Neutrophil (primary cell): Measurements from ENCODE around the gene SNAI1.

ENCODE experiments used
- H3K27ac ChIP-seq: fragments of 200-600 bp; sonication (generic); 2 replicates; pipeline ENCODE4 v1.5.1; 2016; ENCODE audit warnings: mild to moderate bottlenecking, moderate library complexity
- H3K27me3 ChIP-seq: fragments of 200-600 bp; sonication (generic); 2 replicates; pipeline ENCODE4 v1.6.0; 2016; ENCODE audit warnings: mild to moderate bottlenecking
- H3K36me3 ChIP-seq: fragments of 200-600 bp; sonication (generic); 2 replicates; pipeline ENCODE4 v1.5.1; 2017
- H3K4me1 ChIP-seq, 2 experiments: fragments of 200-600 bp in 1 of 2; sonication (generic) in 1 of 2; 1 replicate in 1 of 2; 2 replicates in 1 of 2; pipeline versions ENCODE4 v1.5.1 to v1.6.1; 2013 to 2016; ENCODE audit warnings: low read depth in 1 of 2, low read length in 1 of 2, mild to moderate bottlenecking in 1 of 2, moderate library complexity in 1 of 2; ENCODE audit not compliant: control insufficient read depth in 1 of 2, insufficient read depth in 1 of 2
- H3K4me3 ChIP-seq, 2 experiments: fragments of 200-600 bp in 1 of 2; sonication (generic) in 1 of 2; 1 replicate in 1 of 2; 2 replicates in 1 of 2; pipeline ENCODE4 v1.5.1; 2013 to 2016; ENCODE audit warnings: low read depth in 1 of 2, low read length in 1 of 2, mild to moderate bottlenecking in 1 of 2, moderate library complexity in 1 of 2
- H3K9me3 ChIP-seq: fragments of 200-600 bp; sonication (generic); 2 replicates; pipeline ENCODE4 v1.5.1; 2016
- TF ChIP-seq, protein P1 (sequence below): fragments of 200-600 bp; sonication (generic); IDR thresholded peaks from 2 replicates; pipeline ENCODE4 v1.5.1; 2016; ENCODE audit warnings: antibody characterized with exemption

Gene SNAI1

DNA sequence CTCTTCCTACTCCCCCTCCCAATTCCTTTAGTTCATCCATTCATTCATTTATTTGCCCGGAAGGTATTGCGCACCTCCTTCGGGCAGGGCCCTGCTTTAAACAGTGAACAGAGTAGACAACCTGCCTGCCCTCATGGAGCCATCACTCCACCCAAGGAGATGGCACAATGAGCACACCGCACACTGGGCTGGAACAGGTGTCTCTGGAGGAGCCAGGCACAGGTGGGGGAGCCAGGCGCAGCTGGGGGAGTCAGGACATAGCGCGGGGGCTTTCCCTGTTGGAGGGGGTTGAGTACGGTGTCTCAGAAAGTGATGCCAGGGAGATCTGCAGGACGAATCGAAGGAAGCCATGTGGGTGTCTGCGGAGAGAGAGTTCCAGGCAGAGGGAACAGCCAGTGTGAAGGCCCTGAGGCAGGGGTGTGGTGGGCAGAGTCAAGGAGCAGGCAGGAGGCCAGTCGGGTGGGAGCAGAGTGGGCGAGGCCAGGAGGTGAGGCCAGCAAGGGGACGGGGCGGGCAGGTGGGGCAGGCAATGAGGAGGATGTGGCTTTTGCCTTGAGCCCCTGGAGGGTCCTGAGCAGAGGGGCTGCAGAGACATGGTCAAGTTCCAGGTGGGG lies 46.4 kb downstream of the SNAI1 start:
- no peak overlapping the region for H3K27ac ChIP-seq
- no peaks in the 10 kb centered on the region for H3K9me3 ChIP-seq
- no peaks in the 10 kb centered on the region for H3K27me3 ChIP-seq
- TF ChIP-seq, protein P1, sequence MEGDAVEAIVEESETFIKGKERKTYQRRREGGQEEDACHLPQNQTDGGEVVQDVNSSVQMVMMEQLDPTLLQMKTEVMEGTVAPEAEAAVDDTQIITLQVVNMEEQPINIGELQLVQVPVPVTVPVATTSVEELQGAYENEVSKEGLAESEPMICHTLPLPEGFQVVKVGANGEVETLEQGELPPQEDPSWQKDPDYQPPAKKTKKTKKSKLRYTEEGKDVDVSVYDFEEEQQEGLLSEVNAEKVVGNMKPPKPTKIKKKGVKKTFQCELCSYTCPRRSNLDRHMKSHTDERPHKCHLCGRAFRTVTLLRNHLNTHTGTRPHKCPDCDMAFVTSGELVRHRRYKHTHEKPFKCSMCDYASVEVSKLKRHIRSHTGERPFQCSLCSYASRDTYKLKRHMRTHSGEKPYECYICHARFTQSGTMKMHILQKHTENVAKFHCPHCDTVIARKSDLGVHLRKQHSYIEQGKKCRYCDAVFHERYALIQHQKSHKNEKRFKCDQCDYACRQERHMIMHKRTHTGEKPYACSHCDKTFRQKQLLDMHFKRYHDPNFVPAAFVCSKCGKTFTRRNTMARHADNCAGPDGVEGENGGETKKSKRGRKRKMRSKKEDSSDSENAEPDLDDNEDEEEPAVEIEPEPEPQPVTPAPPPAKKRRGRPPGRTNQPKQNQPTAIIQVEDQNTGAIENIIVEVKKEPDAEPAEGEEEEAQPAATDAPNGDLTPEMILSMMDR: no peak
- H3K4me1 ChIP-seq: no peaks in the 10 kb centered on the region
- H3K4me3 ChIP-seq: no peak overlapping the region
- H3K36me3 ChIP-seq: no peaks in the 10 kb centered on the region

GRCh38 chr20:50029697-50030461 lies 47.1 kb downstream of the SNAI1 start:
- Histone ChIP-seq H3K4me1 (no peaks in the 10 kb centered on the region), H3K27me3 (no peaks in the 10 kb centered on the region), H3K27ac (no peak overlapping the region), H3K4me3 (no peak overlapping the region), H3K9me3 (no peaks in the 10 kb centered on the region), H3K36me3 (no peaks in the 10 kb centered on the region)
- TF ChIP-seq, protein P1: no peak

- H3K9me3 ChIP-seq: no peaks in the 10 kb centered on the region
- no peaks in the 10 kb centered on the region for H3K27me3 ChIP-seq
- no peaks in the 10 kb centered on the region for H3K4me1 ChIP-seq
- no peak overlapping the region for H3K27ac ChIP-seq
- H3K4me3 ChIP-seq: no peak overlapping the region
- H3K36me3 ChIP-seq: no peaks in the 10 kb centered on the region
- TF ChIP-seq, protein P1: no peak
Observed at GRCh38 chr20:50032955-50033666, 50.3 kb downstream of the SNAI1 start.

DNA sequence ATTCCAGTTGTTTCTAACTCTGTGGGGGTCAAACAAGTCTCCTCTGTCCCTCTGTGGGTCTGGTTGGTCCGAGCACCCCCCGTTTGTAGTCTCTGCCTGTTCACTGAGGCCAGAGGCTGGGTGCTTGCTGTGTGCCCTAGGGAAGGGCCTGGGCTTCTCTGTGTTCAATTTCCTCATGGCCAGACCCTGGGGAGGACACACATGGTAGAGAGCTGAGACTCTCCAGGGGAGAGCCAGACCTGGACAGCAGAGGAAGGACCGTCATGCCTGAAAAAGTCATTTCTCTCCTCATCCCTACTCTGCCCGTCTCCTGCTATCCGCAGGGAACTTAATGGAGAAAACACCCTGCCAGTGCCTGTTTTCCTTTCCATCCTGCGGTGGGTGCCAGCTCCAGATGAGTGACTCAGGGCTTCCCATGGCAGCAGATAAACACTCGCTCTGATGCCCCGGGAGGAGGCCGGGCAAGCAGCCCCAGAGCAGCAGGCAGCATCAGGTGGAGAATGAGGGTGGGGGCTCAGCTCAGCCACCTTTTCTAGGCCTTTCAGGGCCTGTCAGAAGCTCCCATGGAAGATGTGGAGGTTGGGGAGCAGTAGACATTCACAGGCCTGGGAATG lies 51.9 kb downstream of the SNAI1 start:
- H3K4me3 ChIP-seq: no peak overlapping the region
- H3K9me3 ChIP-seq: no peaks in the 10 kb centered on the region
- no peaks in the 10 kb centered on the region for H3K36me3 ChIP-seq
- H3K27ac ChIP-seq: no peak overlapping the region
- no peaks in the 10 kb centered on the region for H3K27me3 ChIP-seq
- no peaks in the 10 kb centered on the region for H3K4me1 ChIP-seq
- TF ChIP-seq, protein P1: no peak

GRCh38 chr20:50036703-50037102 lies 53.9 kb downstream of the SNAI1 start:
- H3K27me3 ChIP-seq: no peaks in the 10 kb centered on the region
- no peak overlapping the region for H3K27ac ChIP-seq
- H3K4me3 ChIP-seq: no peak overlapping the region
- peaks cover 0 to 7% of the 10 kb centered on the region in 2 experiments for H3K4me1 ChIP-seq
- H3K9me3 ChIP-seq: no peaks in the 10 kb centered on the region
- TF ChIP-seq, protein P1: no peak
- H3K36me3 ChIP-seq: no peaks in the 10 kb centered on the region
